D721Med (cell line): ENCODE data around the gene ARL2BP.
A peak's percentile ranks its signal among the peaks of the same experiment; 100 is the strongest.

Experiments
- DNase-seq: peaks from one replicate; pipeline ENCODE4 v3.0.0; 2011; ENCODE audit warnings: low spot score; ENCODE audit not compliant: insufficient read length
- FAIRE-seq: peaks from 2 replicates; lab custom pipeline; 2011; peaks lifted over from hg19 to GRCh38; lab: Jason Lieb, UNC
- CTCF ChIP-seq: IDR thresholded peaks from 2 replicates; pipeline ENCODE4 v1.5.1; 2012; ENCODE audit warnings: mild to moderate bottlenecking, control low read depth; ENCODE audit not compliant: insufficient read depth; ENCODE audit errors: missing control alignments

The ARL2BP gene

GRCh38 chr16:57283959-57284208, 38.8 kb downstream of the ARL2BP start:
- no peak for DNase-seq
- FAIRE-seq = no peak
- no peak for TF ChIP-seq CTCF

- TF ChIP-seq CTCF = no peak
- DNase-seq = peak; percentile 54
- FAIRE-seq = no peak
Measured at GRCh38 chr16:57284209-57284951, 39.3 kb downstream of the ARL2BP start, which contains the start of gene PLLP. Gene PLLP, minus strand, starts transcription at chr16:57284672. Its CDS starts 132 bp downstream, at chr16:57284540.

- FAIRE-seq = no peak
- TF ChIP-seq CTCF = no peak
- peak; percentile 29 for DNase-seq
Measured at GRCh38 chr16:57284952-57285363, 39.9 kb downstream of the ARL2BP start.

- FAIRE-seq = no peak
- DNase-seq = no peak
- no peak for TF ChIP-seq CTCF
Measured at GRCh38 chr16:57285379-57285778, 40.3 kb downstream of the ARL2BP start.

- no peak for TF ChIP-seq CTCF
- FAIRE-seq (no peak), DNase-seq (no peak)
Measured at GRCh38 chr16:57289391-57290257, 44.6 kb downstream of the ARL2BP start.

- FAIRE-seq (no peak), DNase-seq (no peak)
- no peak for TF ChIP-seq CTCF
Measured at GRCh38 chr16:57297856-57298255, 52.8 kb downstream of the ARL2BP start.
